ENCODE results near the gene LIPF. TPM values are rescaled to one million over a fixed set of nuclear protein-coding genes. Genes with fewer than 3 reads are reported as not detected.

Gene LIPF
- total RNA-seq, 1 experiment from 2014 or later = not detected

DNA sequence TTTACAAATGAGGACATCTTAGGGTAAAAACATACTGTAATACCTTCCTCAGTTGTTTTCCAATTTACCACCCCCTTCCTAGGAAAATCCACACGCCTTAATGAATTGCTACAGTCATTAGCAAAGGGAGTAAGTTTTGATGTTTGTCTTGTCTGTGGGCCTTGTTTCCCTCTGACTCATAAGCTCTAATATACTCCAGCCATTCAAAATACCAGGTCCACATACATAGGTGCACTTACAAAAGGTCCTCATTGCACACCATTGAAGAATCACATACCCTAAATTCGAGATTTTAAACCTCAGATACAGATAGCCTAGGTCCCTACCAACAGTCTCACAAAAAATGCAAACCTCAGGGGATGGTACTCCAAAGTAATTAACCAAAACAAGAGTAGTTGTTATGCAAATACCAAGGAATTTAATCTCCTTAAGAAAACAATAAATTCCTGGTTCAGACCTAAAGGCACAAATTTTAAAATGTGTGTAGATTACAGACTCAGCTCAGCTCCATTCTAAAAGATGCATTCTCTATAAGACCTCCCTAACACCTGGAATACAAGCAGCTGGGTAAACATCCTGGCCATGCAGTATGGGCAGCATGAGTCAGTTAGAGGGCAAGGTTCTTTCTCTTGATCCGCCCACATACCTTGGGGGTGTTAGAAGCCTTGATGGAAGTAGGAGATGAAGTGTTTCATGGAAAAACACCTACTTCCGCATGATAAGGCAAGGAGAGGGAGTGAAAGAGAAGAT, 38.8 kb downstream of the LIPF start:
- POLR2A ChIA-PET = no interaction called here
- Histone ChIP-seq H3K27ac (ENCODE audit: low read depth, low read length) (peak overlapping the region; percentile 44), H3K4me2 (ENCODE audit: low read length) (peak overlapping the region; percentile 69)
- TF ChIP-seq EGR1 (IDR thresholded peaks at IDR 0.05; ENCODE audit: low read depth) (peak; percentile 98), CBX3 (IDR thresholded peaks at IDR 0.05; ENCODE audit: low read depth) (peak; percentile 78), EZH2 (IDR thresholded peaks at IDR 0.05) (no peak), POLR2A (IDR thresholded peaks at IDR 0.05; ENCODE audit: borderline replicate concordance, extremely low read depth, insufficient read depth, insufficient read length) (no peak), RAD21 (IDR thresholded peaks at IDR 0.05; ENCODE audit: low read depth) (peak; percentile 4; the same call in 1 of the 2 replicates), JUND (IDR thresholded peaks at IDR 0.05) (peak; percentile 85), SRF (IDR thresholded peaks at IDR 0.05; ENCODE audit: low read depth) (peak; percentile 32; the same call in 1 of the 2 replicates), ZFX (IDR thresholded peaks at IDR 0.05) (no peak), FOSL1 (IDR thresholded peaks at IDR 0.05; ENCODE audit: low read depth) (peak; percentile 84), ZNF274 (IDR thresholded peaks at IDR 0.05; ENCODE audit: low read depth, low read length) (no peak), EZH2phosphoT487 (IDR thresholded peaks at IDR 0.05; ENCODE audit: borderline replicate concordance) (no peak), SP1 (IDR thresholded peaks at IDR 0.05; ENCODE audit: low read depth) (peak; percentile 96), POLR2AphosphoS5 (IDR thresholded peaks at IDR 0.05; ENCODE audit: low read depth, low read length) (peak; percentile 55), TCF7L2 (IDR thresholded peaks at IDR 0.05; ENCODE audit: borderline replicate concordance, extremely low read depth, insufficient read depth, insufficient read length) (no peak), SIN3A (IDR thresholded peaks at IDR 0.05; ENCODE audit: low read depth) (peak; percentile 74), CEBPB (IDR thresholded peaks at IDR 0.05; ENCODE audit: low read depth) (peak; percentile 41; the same call in 1 of the 2 replicates), YY1 (IDR thresholded peaks at IDR 0.05; ENCODE audit: extremely low read depth, insufficient replicate concordance, low read depth, low read length) (peak; percentile 54), ELF1 (IDR thresholded peaks at IDR 0.05; ENCODE audit: borderline replicate concordance, low read depth) (peak; percentile 65)
- TF ChIP-seq, protein P1, sequence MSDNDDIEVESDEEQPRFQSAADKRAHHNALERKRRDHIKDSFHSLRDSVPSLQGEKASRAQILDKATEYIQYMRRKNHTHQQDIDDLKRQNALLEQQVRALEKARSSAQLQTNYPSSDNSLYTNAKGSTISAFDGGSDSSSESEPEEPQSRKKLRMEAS (IDR thresholded peaks at IDR 0.05) = peak; percentile 75; the same call in 1 of the 2 replicates
- TF ChIP-seq, protein P2, sequence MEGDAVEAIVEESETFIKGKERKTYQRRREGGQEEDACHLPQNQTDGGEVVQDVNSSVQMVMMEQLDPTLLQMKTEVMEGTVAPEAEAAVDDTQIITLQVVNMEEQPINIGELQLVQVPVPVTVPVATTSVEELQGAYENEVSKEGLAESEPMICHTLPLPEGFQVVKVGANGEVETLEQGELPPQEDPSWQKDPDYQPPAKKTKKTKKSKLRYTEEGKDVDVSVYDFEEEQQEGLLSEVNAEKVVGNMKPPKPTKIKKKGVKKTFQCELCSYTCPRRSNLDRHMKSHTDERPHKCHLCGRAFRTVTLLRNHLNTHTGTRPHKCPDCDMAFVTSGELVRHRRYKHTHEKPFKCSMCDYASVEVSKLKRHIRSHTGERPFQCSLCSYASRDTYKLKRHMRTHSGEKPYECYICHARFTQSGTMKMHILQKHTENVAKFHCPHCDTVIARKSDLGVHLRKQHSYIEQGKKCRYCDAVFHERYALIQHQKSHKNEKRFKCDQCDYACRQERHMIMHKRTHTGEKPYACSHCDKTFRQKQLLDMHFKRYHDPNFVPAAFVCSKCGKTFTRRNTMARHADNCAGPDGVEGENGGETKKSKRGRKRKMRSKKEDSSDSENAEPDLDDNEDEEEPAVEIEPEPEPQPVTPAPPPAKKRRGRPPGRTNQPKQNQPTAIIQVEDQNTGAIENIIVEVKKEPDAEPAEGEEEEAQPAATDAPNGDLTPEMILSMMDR (IDR thresholded peaks at IDR 0.05 in 2 of 3, conservative IDR thresholded peaks at IDR 0.05 in 1 of 3; ENCODE audit: borderline replicate concordance in 1 of 3, insufficient read depth in 1 of 3, low read depth in 2 of 3, low read length in 2 of 3) = no peak
- TF ChIP-seq, protein P3, sequence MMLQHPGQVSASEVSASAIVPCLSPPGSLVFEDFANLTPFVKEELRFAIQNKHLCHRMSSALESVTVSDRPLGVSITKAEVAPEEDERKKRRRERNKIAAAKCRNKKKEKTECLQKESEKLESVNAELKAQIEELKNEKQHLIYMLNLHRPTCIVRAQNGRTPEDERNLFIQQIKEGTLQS (IDR thresholded peaks at IDR 0.05) = peak; percentile 21; the same call in 1 of the 2 replicates
- TF ChIP-seq, protein P4, sequence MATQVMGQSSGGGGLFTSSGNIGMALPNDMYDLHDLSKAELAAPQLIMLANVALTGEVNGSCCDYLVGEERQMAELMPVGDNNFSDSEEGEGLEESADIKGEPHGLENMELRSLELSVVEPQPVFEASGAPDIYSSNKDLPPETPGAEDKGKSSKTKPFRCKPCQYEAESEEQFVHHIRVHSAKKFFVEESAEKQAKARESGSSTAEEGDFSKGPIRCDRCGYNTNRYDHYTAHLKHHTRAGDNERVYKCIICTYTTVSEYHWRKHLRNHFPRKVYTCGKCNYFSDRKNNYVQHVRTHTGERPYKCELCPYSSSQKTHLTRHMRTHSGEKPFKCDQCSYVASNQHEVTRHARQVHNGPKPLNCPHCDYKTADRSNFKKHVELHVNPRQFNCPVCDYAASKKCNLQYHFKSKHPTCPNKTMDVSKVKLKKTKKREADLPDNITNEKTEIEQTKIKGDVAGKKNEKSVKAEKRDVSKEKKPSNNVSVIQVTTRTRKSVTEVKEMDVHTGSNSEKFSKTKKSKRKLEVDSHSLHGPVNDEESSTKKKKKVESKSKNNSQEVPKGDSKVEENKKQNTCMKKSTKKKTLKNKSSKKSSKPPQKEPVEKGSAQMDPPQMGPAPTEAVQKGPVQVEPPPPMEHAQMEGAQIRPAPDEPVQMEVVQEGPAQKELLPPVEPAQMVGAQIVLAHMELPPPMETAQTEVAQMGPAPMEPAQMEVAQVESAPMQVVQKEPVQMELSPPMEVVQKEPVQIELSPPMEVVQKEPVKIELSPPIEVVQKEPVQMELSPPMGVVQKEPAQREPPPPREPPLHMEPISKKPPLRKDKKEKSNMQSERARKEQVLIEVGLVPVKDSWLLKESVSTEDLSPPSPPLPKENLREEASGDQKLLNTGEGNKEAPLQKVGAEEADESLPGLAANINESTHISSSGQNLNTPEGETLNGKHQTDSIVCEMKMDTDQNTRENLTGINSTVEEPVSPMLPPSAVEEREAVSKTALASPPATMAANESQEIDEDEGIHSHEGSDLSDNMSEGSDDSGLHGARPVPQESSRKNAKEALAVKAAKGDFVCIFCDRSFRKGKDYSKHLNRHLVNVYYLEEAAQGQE (IDR thresholded peaks at IDR 0.05; ENCODE audit: low read depth) = no peak

More for the DNA sequence above, 38.8 kb downstream of the LIPF start:
- H3K4me1 ChIP-seq (ENCODE audit: control insufficient read depth in 1 of 2, insufficient read depth in 2 of 2, low read length in 2 of 2) = peaks cover 24 to 39% of the 10 kb centered on the region in 2 experiments
- no peaks in the 10 kb centered on the region for H3K9me3 ChIP-seq (ENCODE audit: control insufficient read depth in 1 of 2, insufficient read depth in 1 of 2, low read depth in 1 of 2, low read length in 2 of 2)
- peak; percentile 89 for DNase-seq (ENCODE audit: low read depth, low spot score)
- RAD21 ChIA-PET (ENCODE audit: low non-redundant PET in 1 of 2, low total read pairs in 2 of 2, uncharacterized antibody in 2 of 2, unreplicated experiment in 2 of 2) = no interaction called here
- no peaks in the 10 kb centered on the region for H3K27me3 ChIP-seq (ENCODE audit: insufficient read depth, low read length)
- no peaks in the 10 kb centered on the region for H3K79me2 ChIP-seq (ENCODE audit: insufficient read depth, low read length)
- ATAC-seq = peak; percentile 90
- H2AFZ ChIP-seq (ENCODE audit: low read depth, low read length, poor library complexity, severe bottlenecking) = peak overlapping the region; percentile 58
- intact Hi-C loops (cut with micrococcal nuclease) = no loop called here
- CTCF ChIA-PET = no interaction called here
- H3K4me3 ChIP-seq (replicated peaks in 1 of 2; ENCODE audit: low read depth in 1 of 2, low read length in 2 of 2) = peak overlapping the region in 1 of 2 experiments; percentile 26; a peak in 1 of 4 replicates
- H4K20me1 ChIP-seq (ENCODE audit: insufficient read depth) = no peaks in the 10 kb centered on the region
- no peaks in the 10 kb centered on the region for H3K9me2 ChIP-seq (ENCODE audit: insufficient read depth)
- H3K36me3 ChIP-seq (ENCODE audit: control insufficient read depth in 1 of 2, insufficient read depth in 2 of 2, low read length in 2 of 2) = no peaks in the 10 kb centered on the region
- H3K9ac ChIP-seq (ENCODE audit: low read length) = no peak overlapping the region
- no TSS peak for BruUV-seq (replicated peaks)

All from HCT116 (cell line).